ENCODE results near the gene XCL1. TPM values are rescaled to one million over a fixed set of nuclear protein-coding genes. Genes with fewer than 3 reads are reported as not detected.
"Not testable (repeated sequence)": the region's sequence is repeated elsewhere in the genome, so short reads cannot be mapped to it uniquely, and the experiment has no call there.

The XCL1 gene
- total RNA-seq, 2 experiments from 2014 or later, result 106 to 114 TPM

DNA sequence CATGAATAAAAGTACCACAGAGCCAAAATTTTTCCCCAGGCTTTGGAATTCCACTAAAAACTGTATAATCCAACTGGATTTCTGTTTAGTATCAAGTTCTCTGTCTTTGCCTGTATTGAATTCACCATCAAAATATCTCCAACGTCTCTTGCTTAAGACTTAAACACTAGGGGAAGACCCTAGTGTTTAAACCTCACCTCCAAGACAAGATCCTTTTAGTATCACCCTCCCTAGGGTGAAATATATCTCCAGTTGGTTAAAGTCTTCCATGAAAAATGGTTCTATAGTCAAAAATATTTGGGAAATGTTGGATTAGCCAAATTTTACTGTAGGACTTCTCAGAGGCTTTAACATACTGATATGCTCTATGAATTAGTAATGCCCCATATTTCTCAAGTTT lies 8.1 kb upstream of the XCL1 start:
- H3K4me3 Mint-ChIP-seq, result no peak overlapping the region
- no peaks in the 10 kb centered on the region for H3K27me3 Mint-ChIP-seq
- ChIA-PET CTCF (interaction anchor here (0.8 kb wide), 1 partner anchor 128 kb away, joined by 3 read pairs; no protein-coding TSS in a partner anchor), POLR2A (interaction anchor here (1.0 kb wide), 1 partner anchor 33 kb away, joined by 3 read pairs; no protein-coding TSS in a partner anchor)
- H3K9me3 Mint-ChIP-seq, result no peaks in the 10 kb centered on the region
- intact Hi-C loops (cut with micrococcal nuclease), result no loop called here
- TF ChIP-seq, protein P1, sequence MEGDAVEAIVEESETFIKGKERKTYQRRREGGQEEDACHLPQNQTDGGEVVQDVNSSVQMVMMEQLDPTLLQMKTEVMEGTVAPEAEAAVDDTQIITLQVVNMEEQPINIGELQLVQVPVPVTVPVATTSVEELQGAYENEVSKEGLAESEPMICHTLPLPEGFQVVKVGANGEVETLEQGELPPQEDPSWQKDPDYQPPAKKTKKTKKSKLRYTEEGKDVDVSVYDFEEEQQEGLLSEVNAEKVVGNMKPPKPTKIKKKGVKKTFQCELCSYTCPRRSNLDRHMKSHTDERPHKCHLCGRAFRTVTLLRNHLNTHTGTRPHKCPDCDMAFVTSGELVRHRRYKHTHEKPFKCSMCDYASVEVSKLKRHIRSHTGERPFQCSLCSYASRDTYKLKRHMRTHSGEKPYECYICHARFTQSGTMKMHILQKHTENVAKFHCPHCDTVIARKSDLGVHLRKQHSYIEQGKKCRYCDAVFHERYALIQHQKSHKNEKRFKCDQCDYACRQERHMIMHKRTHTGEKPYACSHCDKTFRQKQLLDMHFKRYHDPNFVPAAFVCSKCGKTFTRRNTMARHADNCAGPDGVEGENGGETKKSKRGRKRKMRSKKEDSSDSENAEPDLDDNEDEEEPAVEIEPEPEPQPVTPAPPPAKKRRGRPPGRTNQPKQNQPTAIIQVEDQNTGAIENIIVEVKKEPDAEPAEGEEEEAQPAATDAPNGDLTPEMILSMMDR (IDR thresholded peaks at IDR 0.05), result no peak
- no peak overlapping the region for H3K27ac Mint-ChIP-seq
- H3K4me1 Mint-ChIP-seq (ENCODE audit: low read depth), result peaks cover 15% of the 10 kb centered on the region
- no peaks in the 10 kb centered on the region for H3K36me3 Mint-ChIP-seq (ENCODE audit: low read depth)
- DNase-seq (no peak), ATAC-seq (no peak)

DNA sequence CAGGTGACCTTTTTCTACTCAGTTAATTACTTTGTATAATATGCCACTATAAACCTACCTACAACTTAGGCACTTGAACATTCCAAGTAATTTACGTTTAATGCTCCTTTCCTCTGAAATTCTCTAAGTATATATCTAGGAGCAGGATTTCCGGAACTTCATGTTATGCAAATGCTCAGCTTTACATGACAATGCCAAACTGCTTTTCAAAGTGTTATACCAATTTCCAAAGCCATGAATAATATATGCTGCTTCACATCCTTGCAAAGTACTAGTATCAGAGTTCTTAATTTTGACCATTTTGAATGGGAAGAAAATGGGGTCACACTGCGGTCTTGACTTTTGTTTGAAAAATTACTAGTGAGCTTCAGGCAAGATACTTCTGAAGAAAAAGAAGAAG lies 5.8 kb upstream of the XCL1 start:
- Mint-ChIP-seq H3K27me3 (no peaks in the 10 kb centered on the region), H3K4me3 (no peak overlapping the region), H3K27ac (no peak overlapping the region), H3K36me3 (ENCODE audit: low read depth) (no peaks in the 10 kb centered on the region), H3K9me3 (peaks cover 2% of the 10 kb centered on the region), H3K4me1 (ENCODE audit: low read depth) (peaks cover 27% of the 10 kb centered on the region)
- intact Hi-C loops (cut with micrococcal nuclease), result loop anchor here (5.0 kb wide), 1 partner anchor 128 kb away; no protein-coding TSS in a partner anchor
- DNase-seq (no peak), ATAC-seq (no peak)
- POLR2A ChIA-PET, result interaction anchor here (0.5 to 1.2 kb wide), 2 partner anchors 43 to 50 kb away, joined by 3 to 4 read pairs; no protein-coding TSS in a partner anchor
- CTCF ChIA-PET, result interaction anchor here (0.8 kb wide), 1 partner anchor 131 kb away, joined by 3 read pairs; no protein-coding TSS in a partner anchor
- TF ChIP-seq, protein P1 (IDR thresholded peaks at IDR 0.05), result no peak

DNA sequence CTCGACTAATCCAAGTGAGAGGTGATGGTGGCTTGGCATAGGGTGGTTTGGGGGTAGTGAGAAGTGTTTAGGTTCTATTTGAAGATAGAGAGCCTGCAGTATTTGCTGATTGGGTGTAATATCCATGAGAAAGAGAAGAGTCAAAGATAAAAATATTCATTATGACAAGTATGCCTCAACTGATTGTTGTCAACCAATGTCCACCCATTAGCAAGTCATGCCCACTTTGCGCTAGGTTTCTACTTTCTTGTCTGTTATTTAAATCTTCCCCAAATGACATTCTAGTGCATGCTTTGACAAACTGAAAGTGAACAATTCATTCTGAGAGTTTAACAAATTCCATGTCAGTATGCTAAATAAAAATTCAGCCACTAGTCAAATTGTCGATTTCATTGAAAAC lies 3.8 kb upstream of the XCL1 start:
- H3K4me3 Mint-ChIP-seq, result no peak overlapping the region
- peaks cover 8% of the 10 kb centered on the region for H3K36me3 Mint-ChIP-seq (ENCODE audit: low read depth)
- intact Hi-C loops (cut with micrococcal nuclease), result loop anchor here (5.0 kb wide), 1 partner anchor 130 kb away; no protein-coding TSS in a partner anchor
- no peak overlapping the region for H3K27ac Mint-ChIP-seq
- peaks cover 32% of the 10 kb centered on the region for H3K4me1 Mint-ChIP-seq (ENCODE audit: low read depth)
- TF ChIP-seq, protein P1 (IDR thresholded peaks at IDR 0.05), result no peak
- DNase-seq (no peak), ATAC-seq (no peak)
- POLR2A ChIA-PET, result no interaction called here
- peaks cover 2% of the 10 kb centered on the region for H3K9me3 Mint-ChIP-seq
- CTCF ChIA-PET, result no interaction called here
- no peaks in the 10 kb centered on the region for H3K27me3 Mint-ChIP-seq

DNA sequence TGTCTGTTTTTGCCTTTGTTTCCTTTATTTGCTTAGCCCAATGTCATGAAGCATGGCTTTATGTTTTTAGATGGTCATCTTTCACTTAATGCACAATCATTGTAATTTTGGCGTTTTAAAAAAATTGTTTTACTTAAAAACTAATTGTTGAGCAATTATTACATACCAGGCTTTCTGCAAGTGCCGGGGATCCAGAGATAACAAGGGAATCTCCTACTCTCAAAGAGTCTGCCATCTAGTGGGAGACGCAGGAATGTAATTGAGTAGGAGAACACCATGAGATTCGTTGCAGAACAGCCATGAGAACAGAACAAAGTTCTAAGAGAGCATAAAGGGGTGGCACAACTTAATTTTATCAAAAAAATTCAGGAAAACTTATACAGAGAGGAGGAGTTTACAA lies 2.2 kb upstream of the XCL1 start:
- H3K27ac Mint-ChIP-seq, H3K27me3 Mint-ChIP-seq, H3K9me3 Mint-ChIP-seq, H3K4me3 Mint-ChIP-seq, ATAC-seq, POLR2A ChIA-PET: not testable (repeated sequence)
- DNase-seq, result peak; percentile 35
- TF ChIP-seq, protein P1 (IDR thresholded peaks at IDR 0.05), result peak; percentile 53
- intact Hi-C loops (cut with micrococcal nuclease), result loop anchor here (5.0 kb wide), 1 partner anchor 132 kb away; no protein-coding TSS in a partner anchor
- Mint-ChIP-seq H3K36me3 (ENCODE audit: low read depth) (peaks cover 19% of the 10 kb centered on the region), H3K4me1 (ENCODE audit: low read depth) (peaks cover 39% of the 10 kb centered on the region)
- CTCF ChIA-PET, result interaction anchor here (0.8 to 0.9 kb wide), 2 partner anchors 133 to 136 kb away, joined by 3 read pairs; no protein-coding TSS in a partner anchor

DNA sequence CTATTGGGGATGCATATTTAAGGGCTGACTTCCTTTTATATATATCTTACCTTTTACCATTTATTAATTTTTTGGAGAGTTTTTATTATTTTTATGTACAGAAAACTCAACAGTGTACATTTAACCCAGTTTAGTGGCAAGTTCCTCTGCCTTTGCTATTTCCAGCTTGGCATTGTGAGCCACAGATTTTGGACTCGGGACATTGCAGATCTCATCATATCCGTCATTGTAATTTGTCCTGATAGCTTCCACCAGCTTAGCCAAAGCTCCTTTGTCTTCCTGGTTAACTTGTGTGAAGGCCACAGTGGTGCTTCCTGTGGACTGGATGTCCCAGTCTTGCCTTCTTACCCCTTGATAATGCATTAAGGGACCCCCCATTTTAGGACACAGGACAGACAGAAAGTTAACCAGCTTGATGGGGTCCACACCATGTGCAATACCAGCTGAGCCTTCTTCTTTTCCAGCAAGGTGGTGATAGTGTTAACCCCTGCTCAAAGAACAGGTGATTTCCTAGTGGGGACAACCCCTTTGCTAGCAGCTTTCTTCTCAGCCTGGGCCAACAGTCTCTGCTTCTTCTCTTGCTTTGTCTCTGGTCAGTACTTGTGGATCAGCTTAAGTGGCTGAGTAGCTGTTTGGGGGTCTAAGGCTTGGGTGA lies 2.3 kb downstream of the XCL1 start:
- DNase-seq (peak; percentile 8), ATAC-seq (peak; percentile 21)
- Mint-ChIP-seq H3K27ac (peak overlapping the region; percentile 18), H3K4me3 (peak overlapping the region; percentile 72), H3K4me1 (ENCODE audit: low read depth) (peaks cover 31% of the 10 kb centered on the region), H3K36me3 (ENCODE audit: low read depth) (peaks cover 34% of the 10 kb centered on the region)
- intact Hi-C loops (cut with micrococcal nuclease), result loop anchor here (5.0 kb wide), 1 partner anchor 66 kb away; no protein-coding TSS in a partner anchor
- not testable (repeated sequence) for H3K27me3 Mint-ChIP-seq, H3K9me3 Mint-ChIP-seq
- CTCF ChIA-PET, result interaction anchor here (0.7 to 2.2 kb wide), 7 partner anchors 13 to 770 kb away, joined by 3 to 12 read pairs (median 5); no protein-coding TSS in a partner anchor
- POLR2A ChIA-PET, result interaction anchor here (0.7 to 1.1 kb wide), 2 partner anchors 35 to 131 kb away, joined by 3 to 4 read pairs; partner anchors contain the start of gene XCL2

DNA sequence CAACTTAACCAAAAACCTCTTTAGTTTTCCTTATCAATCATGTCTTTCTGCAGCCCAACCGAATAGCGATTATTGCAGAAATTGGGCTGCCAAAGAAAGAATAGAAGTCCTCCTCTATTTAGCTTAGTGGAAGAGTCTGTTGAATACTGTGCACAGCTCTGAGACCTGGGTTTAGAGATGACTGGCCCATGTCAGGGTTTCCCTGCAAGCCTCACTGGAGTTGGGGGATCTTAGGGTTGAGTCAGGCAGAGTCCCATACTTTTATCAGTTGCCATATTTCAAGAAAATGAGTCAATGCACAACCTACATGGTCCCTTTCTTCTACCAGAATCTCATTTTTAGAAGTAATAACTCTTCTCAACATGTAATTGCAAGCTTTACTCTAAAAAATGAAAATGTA lies 3.9 kb downstream of the XCL1 start:
- H3K27ac Mint-ChIP-seq, result peak overlapping the region; percentile 58
- ChIA-PET CTCF (interaction anchor here (0.8 kb wide), 1 partner anchor 237 kb away, joined by 3 read pairs; no protein-coding TSS in a partner anchor), POLR2A (interaction anchor here (1.4 to 1.8 kb wide), 2 partner anchors 103 to 139 kb away, joined by 3 to 4 read pairs; no protein-coding TSS in a partner anchor)
- peaks cover 34% of the 10 kb centered on the region for H3K36me3 Mint-ChIP-seq (ENCODE audit: low read depth)
- peak overlapping the region; percentile 72 for H3K4me3 Mint-ChIP-seq
- intact Hi-C loops (cut with micrococcal nuclease), result loop anchor here (10.0 kb wide), 1 partner anchor 235 kb away; no protein-coding TSS in a partner anchor
- not testable (repeated sequence) for H3K9me3 Mint-ChIP-seq, H3K27me3 Mint-ChIP-seq, ATAC-seq
- peak; percentile 27 for DNase-seq
- H3K4me1 Mint-ChIP-seq (ENCODE audit: low read depth), result peaks cover 21% of the 10 kb centered on the region

DNA sequence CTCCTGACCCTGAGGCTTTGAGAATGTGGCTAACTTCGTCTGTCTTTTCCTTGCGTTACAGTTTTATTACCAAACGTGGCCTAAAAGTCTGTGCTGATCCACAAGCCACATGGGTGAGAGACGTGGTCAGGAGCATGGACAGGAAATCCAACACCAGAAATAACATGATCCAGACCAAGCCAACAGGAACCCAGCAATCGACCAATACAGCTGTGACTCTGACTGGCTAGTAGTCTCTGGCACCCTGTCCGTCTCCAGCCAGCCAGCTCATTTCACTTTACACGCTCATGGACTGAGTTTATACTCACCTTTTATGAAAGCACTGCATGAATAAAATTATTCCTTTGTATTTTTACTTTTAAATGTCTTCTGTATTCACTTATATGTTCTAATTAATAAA lies 4.6 kb downstream of the XCL1 start:
- DNase-seq, H3K9me3 Mint-ChIP-seq, H3K27me3 Mint-ChIP-seq, ATAC-seq, H3K27ac Mint-ChIP-seq, H3K4me3 Mint-ChIP-seq: not testable (repeated sequence)
- ChIA-PET POLR2A (interaction anchor here (1.4 to 1.8 kb wide), 2 partner anchors 104 to 139 kb away, joined by 3 to 4 read pairs; no protein-coding TSS in a partner anchor), CTCF (interaction anchor here (0.8 kb wide), 1 partner anchor 238 kb away, joined by 3 read pairs; no protein-coding TSS in a partner anchor)
- intact Hi-C loops (cut with micrococcal nuclease), result loop anchor here (10.0 kb wide), 1 partner anchor 236 kb away; no protein-coding TSS in a partner anchor
- peaks cover 21% of the 10 kb centered on the region for H3K4me1 Mint-ChIP-seq (ENCODE audit: low read depth)
- H3K36me3 Mint-ChIP-seq (ENCODE audit: low read depth), result peaks cover 34% of the 10 kb centered on the region
